ENCODE data around the gene NSMF.

GRCh38 chr9:137492464-137493363 lies 33.6 kb upstream of the NSMF start:
- TF ChIP-seq CTCF (IDR thresholded peaks at IDR 0.05) (no peak), EZH2 (IDR thresholded peaks at IDR 0.05; ENCODE audit: borderline replicate concordance, insufficient read depth, low read depth, low read length, poor library complexity, severe bottlenecking) (no peak)

Data from B cell (primary cell).